GM18508 (cell line): Measurements from ENCODE around the gene SLIT2.

Experiments
- ATAC-seq: cut with Tn5 transposase; IDR thresholded peaks from one replicate; pipeline ENCODE4 v1.9.1; 2021; ENCODE audit warnings: moderate number of reproducible peaks; ENCODE audit not compliant: insufficient read depth, unreplicated experiment

Gene SLIT2

GRCh38 chr4:20251796-20252655 lies at the start of gene SLIT2:
TSS of gene SLIT2 (plus strand) at chr4:20251905. CDS start at chr4:20253816, 1,911 bp downstream.
- peak; percentile 45 for ATAC-seq

GRCh38 chr4:20203508-20203907 lies 48.2 kb upstream of the SLIT2 start:
- no peak for ATAC-seq

- ATAC-seq: no peak
Observed at GRCh38 chr4:20217521-20217920, 34.2 kb upstream of the SLIT2 start.

- ATAC-seq: no peak
Observed at GRCh38 chr4:20217951-20218350, 33.8 kb upstream of the SLIT2 start.

- no peak for ATAC-seq
Observed at GRCh38 chr4:20219521-20219920, 32.2 kb upstream of the SLIT2 start.

- ATAC-seq: no peak
Observed at GRCh38 chr4:20237894-20238537, 13.7 kb upstream of the SLIT2 start.

- no peak for ATAC-seq
Observed at GRCh38 chr4:20248155-20248558, 3.5 kb upstream of the SLIT2 start.

GRCh38 chr4:20249333-20249732 lies 2.4 kb upstream of the SLIT2 start:
- no peak for ATAC-seq

GRCh38 chr4:20251031-20251795 lies 492 bp upstream of the SLIT2 start:
- no peak for ATAC-seq

GRCh38 chr4:20252656-20253282 lies 1.1 kb downstream of the SLIT2 start:
- no peak for ATAC-seq

GRCh38 chr4:20253283-20253734 lies 1.6 kb downstream of the SLIT2 start:
- ATAC-seq: no peak

- ATAC-seq: no peak
Observed at GRCh38 chr4:20253735-20254409, 2.2 kb downstream of the SLIT2 start.

- ATAC-seq: no peak
Observed at GRCh38 chr4:20254511-20255250, 3.0 kb downstream of the SLIT2 start.

- no peak for ATAC-seq
Observed at GRCh38 chr4:20255251-20255586, 3.5 kb downstream of the SLIT2 start.

- ATAC-seq: no peak
Observed at GRCh38 chr4:20255823-20256222, 4.1 kb downstream of the SLIT2 start.

- ATAC-seq: no peak
Observed at GRCh38 chr4:20256381-20256881, 4.7 kb downstream of the SLIT2 start.

- no peak for ATAC-seq
Observed at GRCh38 chr4:20259707-20260106, 8.0 kb downstream of the SLIT2 start.

GRCh38 chr4:20260821-20261220 lies 9.1 kb downstream of the SLIT2 start:
- ATAC-seq: no peak

GRCh38 chr4:20262221-20262620 lies 10.5 kb downstream of the SLIT2 start:
- ATAC-seq: no peak
